Measurements from ENCODE around the gene RSPRY1.
"Not testable (repeated sequence)": the region's sequence is repeated elsewhere in the genome, so short reads cannot be mapped to it uniquely, and the experiment has no call there.

DNA sequence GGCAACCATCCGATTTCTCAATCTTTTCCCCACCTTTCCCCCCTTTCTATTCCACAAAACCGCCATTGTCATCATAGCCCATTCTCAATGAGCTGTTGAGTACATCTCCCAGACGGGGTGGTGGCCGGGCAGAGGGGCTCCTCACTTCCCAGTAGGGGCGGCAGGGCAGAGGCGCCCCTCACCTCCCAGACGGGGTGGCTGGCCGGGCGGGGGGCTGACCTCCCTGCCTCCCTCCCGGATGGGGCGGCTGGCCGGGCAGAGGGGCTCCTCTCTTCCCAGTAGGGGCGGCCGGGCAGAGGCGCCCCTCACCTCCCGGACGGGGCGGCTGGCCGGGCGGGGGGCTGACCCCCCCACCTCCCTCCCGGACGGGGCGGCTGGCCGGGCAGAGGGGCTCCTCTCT, 14.2 kb downstream of the RSPRY1 start:
- TF ChIP-seq CTCF (IDR thresholded peaks at IDR 0.05); POLR2A (IDR thresholded peaks at IDR 0.05); POLR2AphosphoS5 (IDR thresholded peaks at IDR 0.05; ENCODE audit: insufficient read depth in 1 of 2, low read depth in 1 of 2): not testable (repeated sequence)
